ENCODE measurements around the gene ZNF655.

The ZNF655 gene

GRCh38 chr7:99615989-99616358 is 57.5 kb downstream of the ZNF655 start:
- no peak for DNase-seq

GRCh38 chr7:99616359-99617191 is 58.1 kb downstream of the ZNF655 start, which contains the start of gene ZSCAN25:
Gene ZSCAN25, plus strand, starts transcription at chr7:99616946. Its CDS starts 2,661 bp downstream, at chr7:99619607.
- DNase-seq, result peak; percentile 77

DNA sequence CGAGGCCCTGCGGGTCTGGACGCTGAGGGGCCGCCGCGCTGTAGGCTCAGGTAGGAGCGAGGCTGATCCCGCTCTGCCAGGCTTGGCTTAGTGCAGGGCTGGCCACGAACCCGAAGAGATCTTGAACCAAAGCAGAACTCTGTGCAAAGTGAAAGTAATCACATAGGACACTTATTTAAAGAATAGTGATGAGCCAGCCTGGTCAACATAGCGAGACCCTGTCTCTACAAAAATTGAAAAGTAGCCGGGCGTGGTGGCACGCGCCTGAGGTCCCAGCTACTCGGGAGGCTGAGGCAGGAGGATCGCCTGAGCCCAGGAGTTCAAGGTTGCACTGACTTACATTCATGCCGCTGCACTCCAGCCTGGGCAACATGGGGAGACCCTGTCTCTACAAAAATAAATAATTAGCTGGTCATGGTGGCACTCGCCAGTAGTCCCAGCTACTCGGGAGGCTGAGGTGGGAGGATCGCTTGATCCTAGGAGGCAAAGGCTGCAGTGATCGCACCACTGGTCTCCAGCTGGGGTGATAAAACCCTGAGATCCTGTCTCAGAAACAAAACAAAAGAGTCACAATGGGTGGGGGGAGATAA is 58.8 kb downstream of the ZNF655 start:
- DNase-seq, result no peak

DNA sequence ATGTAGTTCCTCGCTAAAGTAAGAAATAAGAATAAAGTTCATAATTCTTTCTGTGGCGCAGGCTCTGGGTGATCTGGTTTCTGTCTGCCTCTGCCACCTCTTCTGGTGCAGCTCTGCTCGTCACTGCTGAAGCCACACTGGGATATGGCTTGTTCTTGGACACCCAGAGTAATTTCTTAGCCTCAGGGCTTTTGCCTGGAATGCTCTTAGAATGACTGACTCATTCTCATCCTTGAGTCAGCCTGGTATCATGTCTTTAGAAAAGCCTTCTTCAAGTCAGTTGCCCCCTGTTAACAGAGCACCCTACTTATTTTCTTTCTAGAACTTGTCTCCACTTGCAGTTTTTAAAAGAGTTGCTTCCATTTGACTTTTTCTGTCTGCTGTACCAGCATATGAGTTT is 60.3 kb downstream of the ZNF655 start:
- no peak for DNase-seq

DNA sequence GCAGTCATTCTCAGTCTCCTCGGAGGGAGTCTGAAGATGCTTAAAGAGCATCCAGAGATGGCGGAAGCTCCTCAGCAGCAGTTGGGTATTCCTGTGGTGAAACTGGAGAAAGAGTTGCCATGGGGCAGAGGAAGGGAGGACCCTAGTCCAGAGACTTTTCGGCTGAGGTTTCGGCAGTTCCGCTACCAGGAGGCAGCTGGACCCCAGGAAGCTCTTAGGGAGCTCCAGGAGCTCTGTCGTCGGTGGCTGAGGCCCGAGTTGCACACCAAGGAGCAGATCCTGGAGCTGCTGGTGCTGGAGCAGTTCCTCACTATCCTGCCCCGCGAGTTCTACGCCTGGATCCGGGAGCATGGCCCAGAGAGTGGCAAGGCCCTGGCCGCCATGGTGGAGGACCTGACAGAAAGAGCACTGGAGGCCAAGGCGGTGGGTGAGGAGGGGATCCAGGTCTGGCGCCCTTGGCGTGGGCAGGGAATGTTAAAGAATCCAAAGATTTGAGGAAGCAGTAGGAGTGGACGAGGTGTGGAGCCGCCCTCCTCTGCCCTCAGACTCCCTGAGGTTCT is 61.2 kb downstream of the ZNF655 start:
- DNase-seq, result no peak

DNA sequence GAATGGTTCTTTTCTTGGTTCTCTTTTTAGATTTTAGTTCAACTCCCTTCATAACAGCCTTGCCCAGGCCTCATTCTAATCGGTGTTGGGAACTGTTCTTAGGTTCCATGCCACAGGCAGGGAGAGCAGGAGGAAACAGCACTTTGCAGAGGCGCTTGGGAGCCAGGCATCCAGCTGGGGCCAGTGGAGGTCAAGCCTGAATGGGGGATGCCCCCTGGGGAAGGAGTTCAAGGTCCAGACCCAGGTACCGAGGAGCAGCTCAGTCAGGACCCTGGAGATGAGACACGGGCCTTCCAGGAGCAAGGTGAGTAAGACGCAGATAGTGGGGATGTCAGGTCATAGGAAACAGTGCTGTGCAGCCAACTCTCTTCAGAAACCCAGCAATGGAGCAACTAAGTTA is 62.8 kb downstream of the ZNF655 start:
- no peak for DNase-seq

DNA sequence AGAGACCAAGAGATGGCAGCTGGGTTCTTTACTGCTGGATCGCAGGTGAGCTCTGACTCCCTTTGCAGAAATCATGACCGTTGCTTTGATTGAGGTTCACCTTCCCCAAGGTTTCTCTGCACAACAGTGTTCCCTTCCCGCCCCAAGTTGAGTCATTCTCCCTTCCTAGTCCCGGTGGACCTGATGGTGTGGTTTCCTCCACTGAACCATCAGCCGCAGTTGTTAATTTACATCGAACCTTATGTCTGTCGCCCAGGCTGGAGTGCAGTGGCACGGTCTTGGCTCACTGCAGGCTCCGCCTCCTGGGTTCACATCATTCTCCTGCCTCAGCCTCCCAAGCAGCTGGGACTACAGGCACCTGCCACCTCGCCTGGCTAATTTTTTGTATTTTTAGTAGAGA is 64.2 kb downstream of the ZNF655 start:
- DNase-seq, result no peak

DNA sequence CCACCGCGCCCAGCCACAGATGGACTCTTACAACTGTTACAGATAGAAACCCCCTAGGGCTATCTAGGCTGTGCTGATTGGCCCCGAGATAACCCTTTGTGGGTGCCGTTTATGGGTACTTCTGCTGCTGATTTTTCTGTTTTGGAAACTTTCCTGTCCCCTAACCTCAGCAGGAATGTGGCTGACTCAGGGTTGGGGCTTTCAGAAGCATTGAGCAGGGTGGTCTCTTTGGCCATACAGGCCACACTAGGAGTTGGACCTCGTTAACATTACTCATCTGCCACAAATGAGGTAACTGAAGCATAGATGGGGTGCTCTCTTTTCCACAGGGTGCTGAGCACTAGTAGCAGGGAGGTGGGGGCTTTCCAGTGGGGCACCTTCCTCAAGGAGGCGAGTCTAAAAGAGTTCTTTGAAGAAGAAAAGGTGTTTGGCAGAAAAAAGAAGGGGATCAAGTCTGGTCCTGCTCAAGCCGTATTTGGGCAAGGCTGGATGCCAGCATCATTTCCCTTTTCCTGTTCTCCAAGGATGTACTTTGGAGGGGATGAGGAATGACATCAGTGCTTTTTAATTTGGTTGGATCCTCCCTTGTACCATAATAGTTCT is 64.8 kb downstream of the ZNF655 start:
- DNase-seq, result no peak

GRCh38 chr7:99623702-99624447 is 65.4 kb downstream of the ZNF655 start:
- no peak for DNase-seq

- no peak for DNase-seq
These were observed 66.0 kb downstream of the ZNF655 start for GRCh38 chr7:99624484-99624883.

GRCh38 chr7:99625321-99625720 is 66.9 kb downstream of the ZNF655 start:
- DNase-seq, result no peak

- DNase-seq, result no peak
These were observed 67.5 kb downstream of the ZNF655 start for GRCh38 chr7:99625961-99626360.
